Neutrophil (primary cell): Measurements from ENCODE around the gene SCAF11.

ENCODE experiments used
- H3K27ac ChIP-seq: fragments of 200-600 bp; sonication (generic); 2 replicates; pipeline ENCODE4 v1.5.1; 2016; ENCODE audit warnings: mild to moderate bottlenecking, moderate library complexity
- H3K27me3 ChIP-seq: fragments of 200-600 bp; sonication (generic); 2 replicates; pipeline ENCODE4 v1.6.0; 2016; ENCODE audit warnings: mild to moderate bottlenecking
- H3K36me3 ChIP-seq: fragments of 200-600 bp; sonication (generic); 2 replicates; pipeline ENCODE4 v1.5.1; 2017
- H3K4me1 ChIP-seq, 2 experiments: fragments of 200-600 bp in 1 of 2; sonication (generic) in 1 of 2; 1 replicate in 1 of 2; 2 replicates in 1 of 2; pipeline versions ENCODE4 v1.5.1 to v1.6.1; 2013 to 2016; ENCODE audit warnings: low read depth in 1 of 2, low read length in 1 of 2, mild to moderate bottlenecking in 1 of 2, moderate library complexity in 1 of 2; ENCODE audit not compliant: control insufficient read depth in 1 of 2, insufficient read depth in 1 of 2
- H3K4me3 ChIP-seq, 2 experiments: fragments of 200-600 bp in 1 of 2; sonication (generic) in 1 of 2; 1 replicate in 1 of 2; 2 replicates in 1 of 2; pipeline ENCODE4 v1.5.1; 2013 to 2016; ENCODE audit warnings: low read depth in 1 of 2, low read length in 1 of 2, mild to moderate bottlenecking in 1 of 2, moderate library complexity in 1 of 2
- H3K9me3 ChIP-seq: fragments of 200-600 bp; sonication (generic); 2 replicates; pipeline ENCODE4 v1.5.1; 2016
- TF ChIP-seq, protein P1 (sequence below): fragments of 200-600 bp; sonication (generic); IDR thresholded peaks from 2 replicates; pipeline ENCODE4 v1.5.1; 2016; ENCODE audit warnings: antibody characterized with exemption

The SCAF11 gene

GRCh38 chr12:45930369-45930768, 60.0 kb downstream of the SCAF11 start:
- TF ChIP-seq, protein P1, sequence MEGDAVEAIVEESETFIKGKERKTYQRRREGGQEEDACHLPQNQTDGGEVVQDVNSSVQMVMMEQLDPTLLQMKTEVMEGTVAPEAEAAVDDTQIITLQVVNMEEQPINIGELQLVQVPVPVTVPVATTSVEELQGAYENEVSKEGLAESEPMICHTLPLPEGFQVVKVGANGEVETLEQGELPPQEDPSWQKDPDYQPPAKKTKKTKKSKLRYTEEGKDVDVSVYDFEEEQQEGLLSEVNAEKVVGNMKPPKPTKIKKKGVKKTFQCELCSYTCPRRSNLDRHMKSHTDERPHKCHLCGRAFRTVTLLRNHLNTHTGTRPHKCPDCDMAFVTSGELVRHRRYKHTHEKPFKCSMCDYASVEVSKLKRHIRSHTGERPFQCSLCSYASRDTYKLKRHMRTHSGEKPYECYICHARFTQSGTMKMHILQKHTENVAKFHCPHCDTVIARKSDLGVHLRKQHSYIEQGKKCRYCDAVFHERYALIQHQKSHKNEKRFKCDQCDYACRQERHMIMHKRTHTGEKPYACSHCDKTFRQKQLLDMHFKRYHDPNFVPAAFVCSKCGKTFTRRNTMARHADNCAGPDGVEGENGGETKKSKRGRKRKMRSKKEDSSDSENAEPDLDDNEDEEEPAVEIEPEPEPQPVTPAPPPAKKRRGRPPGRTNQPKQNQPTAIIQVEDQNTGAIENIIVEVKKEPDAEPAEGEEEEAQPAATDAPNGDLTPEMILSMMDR, result no peak
- Histone ChIP-seq H3K36me3 (peaks cover 87% of the 10 kb centered on the region), H3K4me1 (peaks cover 5 to 8% of the 10 kb centered on the region in 2 experiments), H3K4me3 (no peak overlapping the region), H3K27ac (no peak overlapping the region), H3K27me3 (no peaks in the 10 kb centered on the region), H3K9me3 (no peaks in the 10 kb centered on the region)

DNA sequence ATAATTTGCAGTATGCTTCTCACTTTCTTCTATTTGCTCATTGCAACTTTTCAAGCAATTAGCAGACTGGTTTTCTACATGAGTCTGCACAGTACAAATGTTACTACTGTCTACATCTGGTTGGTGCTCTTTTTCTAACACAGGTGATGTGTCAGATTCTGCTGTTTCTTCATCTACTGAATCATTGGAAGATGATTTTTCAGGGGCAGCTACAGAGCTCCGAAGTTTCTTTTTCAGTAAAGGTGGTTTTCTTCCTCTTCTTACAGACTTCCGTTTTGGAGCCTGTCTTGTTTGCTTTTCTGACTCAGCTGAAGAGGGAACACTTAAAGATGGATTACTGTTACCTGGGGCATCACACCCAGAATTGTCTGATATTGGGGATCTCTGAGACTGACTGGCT, 62.1 kb downstream of the SCAF11 start:
- H3K36me3 ChIP-seq, result peaks cover 97% of the 10 kb centered on the region
- no peaks in the 10 kb centered on the region for H3K27me3 ChIP-seq
- H3K4me3 ChIP-seq, result no peak overlapping the region
- no peaks in the 10 kb centered on the region for H3K9me3 ChIP-seq
- TF ChIP-seq, protein P1, result no peak
- peaks cover 5 to 8% of the 10 kb centered on the region in 2 experiments for H3K4me1 ChIP-seq
- peak overlapping the region; percentile 71 for H3K27ac ChIP-seq

DNA sequence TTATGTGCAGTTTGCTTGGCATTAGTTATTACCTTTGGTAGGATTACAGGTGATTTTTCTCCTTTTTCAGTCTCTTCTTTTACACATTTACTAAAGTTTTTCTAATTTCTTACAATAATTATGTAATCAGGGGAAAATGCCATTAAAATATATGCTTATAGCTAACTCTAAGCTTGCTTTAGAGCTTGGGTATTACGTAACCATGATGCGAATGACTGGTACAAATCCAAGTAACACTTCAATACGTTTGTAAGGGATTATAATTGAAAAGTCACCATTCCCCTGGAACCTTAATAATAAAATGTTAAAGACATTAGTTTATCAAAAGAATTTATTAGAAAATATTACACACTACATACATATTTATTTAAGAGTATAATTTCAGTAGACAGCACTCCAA, 71.6 kb downstream of the SCAF11 start:
- TF ChIP-seq, protein P1, result no peak
- H3K4me3 ChIP-seq, result no peak overlapping the region
- peaks cover 51% of the 10 kb centered on the region for H3K36me3 ChIP-seq
- no peaks in the 10 kb centered on the region for H3K9me3 ChIP-seq
- no peaks in the 10 kb centered on the region for H3K4me1 ChIP-seq
- no peaks in the 10 kb centered on the region for H3K27me3 ChIP-seq
- H3K27ac ChIP-seq, result no peak overlapping the region

- TF ChIP-seq, protein P1, result no peak
- Histone ChIP-seq H3K9me3 (no peaks in the 10 kb centered on the region), H3K36me3 (peaks cover 17% of the 10 kb centered on the region), H3K27me3 (no peaks in the 10 kb centered on the region), H3K4me3 (no peak overlapping the region), H3K4me1 (no peaks in the 10 kb centered on the region), H3K27ac (no peak overlapping the region)
Measured at GRCh38 chr12:45915405-45915804, 75.0 kb downstream of the SCAF11 start.

DNA sequence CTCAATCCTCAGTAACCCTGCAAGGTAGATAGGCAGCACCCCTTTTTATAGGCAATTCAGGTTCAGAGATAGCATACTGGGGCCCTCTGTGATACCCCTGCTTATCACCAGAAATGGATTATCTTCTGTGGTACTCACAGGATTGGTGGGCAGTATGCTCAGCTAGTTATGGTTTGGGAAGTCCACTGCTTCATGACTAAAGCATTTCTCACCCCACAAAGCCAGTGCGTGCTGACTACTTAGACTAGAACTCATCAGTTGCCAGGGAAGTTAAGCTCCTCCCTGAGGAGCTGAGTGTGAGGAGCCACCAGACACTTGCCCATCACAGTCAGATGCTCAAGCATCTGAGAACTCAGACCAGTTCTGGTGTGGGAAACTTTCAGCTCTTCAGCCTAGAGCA, 76.3 kb downstream of the SCAF11 start:
- peaks cover 7% of the 10 kb centered on the region for H3K36me3 ChIP-seq
- TF ChIP-seq, protein P1, result no peak
- no peak overlapping the region for H3K4me3 ChIP-seq
- H3K27ac ChIP-seq, result no peak overlapping the region
- H3K9me3 ChIP-seq, result no peaks in the 10 kb centered on the region
- H3K4me1 ChIP-seq, result no peaks in the 10 kb centered on the region
- H3K27me3 ChIP-seq, result no peaks in the 10 kb centered on the region

- TF ChIP-seq, protein P1, result no peak
- H3K4me1 ChIP-seq, result no peaks in the 10 kb centered on the region
- H3K4me3 ChIP-seq, result no peak overlapping the region
- H3K36me3 ChIP-seq, result peaks cover 7% of the 10 kb centered on the region
- H3K27ac ChIP-seq, result no peak overlapping the region
- no peaks in the 10 kb centered on the region for H3K9me3 ChIP-seq
- no peaks in the 10 kb centered on the region for H3K27me3 ChIP-seq
Measured at GRCh38 chr12:45913631-45914030, 76.7 kb downstream of the SCAF11 start.
